Breast epithelium (tissue), 4 donors: Measurements from ENCODE around the gene HDAC4. TPM values are rescaled to one million over a fixed set of nuclear protein-coding genes. Genes with fewer than 3 reads are reported as not detected.
A peak's percentile ranks its signal among the peaks of the same experiment; 100 is the strongest.

Experiments used
- DNase-seq, 2 donors: peaks; one replicate each; pipeline ENCODE4 v3.0.0-alpha.2; 2019; ENCODE audit warnings: low spot score in 2 of 2
- H3K27ac ChIP-seq, 2 donors: fragments of 200-600 bp; sonication (generic) in 1 of 2; one replicate each; pipeline ENCODE4 v1.5.1; 2016 to 2019; ENCODE audit warnings: mild to moderate bottlenecking in 1 of 2
- H3K27me3 ChIP-seq, 2 donors: fragments of 200-600 bp; sonication (generic) in 1 of 2; one replicate each; pipeline versions ENCODE4 v1.5.1 to v1.6.0; 2017 to 2019; ENCODE audit warnings: control low read depth in 1 of 2, mild to moderate bottlenecking in 1 of 2
- H3K36me3 ChIP-seq: fragments of 200-600 bp; one replicate; pipeline ENCODE4 v1.5.1; 2019
- H3K4me1 ChIP-seq, 2 donors: fragments of 200-600 bp; sonication (generic); one replicate each; pipeline ENCODE4 v1.5.1; 2016 to 2019; ENCODE audit warnings: control low read depth in 1 of 2
- H3K4me3 ChIP-seq, 3 donors: fragments of 200-600 bp; sonication (generic); 1 replicate in 2 of 3; 2 replicates in 1 of 3; pipeline ENCODE4 v1.5.1; 2016 to 2019; ENCODE audit warnings: mild to moderate bottlenecking in 3 of 3, moderate library complexity in 2 of 3
- H3K9me3 ChIP-seq, 2 donors: fragments of 200-600 bp; sonication (generic) in 1 of 2; one replicate each; pipeline ENCODE4 v1.5.1; 2016 to 2019; ENCODE audit warnings: control low read depth in 1 of 2
- CTCF ChIP-seq, 3 donors: fragments of 450-650 bp; IDR thresholded peaks; one replicate each; pipeline ENCODE4 v1.5.1; 2016 to 2017; ENCODE audit warnings: antibody characterized with exemption in 3 of 3, mild to moderate bottlenecking in 3 of 3, moderate library complexity in 3 of 3
- POLR2A ChIP-seq: fragments of 450-650 bp; IDR thresholded peaks from one replicate; pipeline ENCODE4 v1.6.1; 2016; ENCODE audit warnings: antibody characterized with exemption, mild to moderate bottlenecking, moderate library complexity
- POLR2AphosphoS5 ChIP-seq, 3 donors: sonication (generic); formaldehyde crosslinking; IDR thresholded peaks; one replicate each; pipeline ENCODE4 v1.6.1; 2017; ENCODE audit warnings: antibody characterized with exemption in 3 of 3
- intact Hi-C: fragments of 100-400 bp; cut with DNase I; formaldehyde crosslinking; loops from one replicate; pipeline ENCODE4 v1.15.1; 2023; ENCODE audit warnings: low total_unique reads
- total RNA-seq, 3 donors: library from RNA; depleted of rRNA; stranded (reverse); fragments of >200 nt; gene quantifications; one replicate each; pipeline ENCODE4 v1.1.0, GENCODE V29; 2016

Gene HDAC4
- total RNA-seq, 3 donors from 2014 or later: 20.3 to 36.0 (median 32.8) TPM

DNA sequence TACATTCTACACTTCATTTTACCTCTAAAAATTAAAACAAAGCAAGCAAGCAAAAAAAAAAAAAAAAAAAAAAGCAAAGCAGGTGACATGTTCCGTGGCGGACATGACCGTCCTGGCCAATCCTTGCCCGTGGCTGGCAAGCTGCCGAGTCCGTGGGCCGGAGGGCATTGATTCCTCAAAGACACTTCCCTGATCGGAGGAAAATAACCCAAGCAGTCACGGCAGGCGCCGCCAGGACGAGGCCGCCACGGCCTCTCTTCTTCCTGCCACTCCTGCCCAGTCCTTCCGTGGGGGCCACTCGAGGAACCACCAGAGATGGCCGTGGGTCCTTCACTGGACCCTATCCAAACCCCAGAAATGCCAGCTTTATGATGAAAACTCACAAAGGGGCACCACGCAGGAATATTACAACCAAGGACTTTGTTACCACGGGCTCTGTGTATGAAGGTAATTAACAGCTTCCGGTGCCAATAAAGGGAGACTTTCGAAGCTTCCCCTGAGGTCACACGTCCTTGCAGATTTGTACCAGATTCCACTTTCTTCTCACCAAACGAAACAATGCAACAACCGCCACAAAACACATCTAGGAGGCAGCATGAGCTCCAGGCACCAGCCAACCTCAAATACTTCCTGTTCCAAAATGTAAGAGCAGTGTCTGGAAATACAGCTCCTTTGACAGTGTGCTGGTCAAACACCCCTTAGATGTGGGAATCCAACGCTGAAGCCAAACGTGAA lies 170.3 kb downstream of the HDAC4 start:
- H3K4me1 ChIP-seq: peaks cover 0 to 10% of the 10 kb centered on the region in 2 donors
- TF ChIP-seq POLR2A (no peak), POLR2AphosphoS5 (IDR thresholded peaks at IDR 0.05) (no peak), CTCF (IDR thresholded peaks at IDR 0.05) (no peak)
- no peaks in the 10 kb centered on the region for H3K9me3 ChIP-seq
- peak overlapping the region; percentile 69 to 72 for H3K27ac ChIP-seq
- H3K27me3 ChIP-seq: no peaks in the 10 kb centered on the region
- H3K4me3 ChIP-seq: peak overlapping the region in 2 of 3 donors; percentile 24 to 52
- DNase-seq: peak; percentile 59 to 72
- no peaks in the 10 kb centered on the region for H3K36me3 ChIP-seq
- intact Hi-C loops: no loop called here

DNA sequence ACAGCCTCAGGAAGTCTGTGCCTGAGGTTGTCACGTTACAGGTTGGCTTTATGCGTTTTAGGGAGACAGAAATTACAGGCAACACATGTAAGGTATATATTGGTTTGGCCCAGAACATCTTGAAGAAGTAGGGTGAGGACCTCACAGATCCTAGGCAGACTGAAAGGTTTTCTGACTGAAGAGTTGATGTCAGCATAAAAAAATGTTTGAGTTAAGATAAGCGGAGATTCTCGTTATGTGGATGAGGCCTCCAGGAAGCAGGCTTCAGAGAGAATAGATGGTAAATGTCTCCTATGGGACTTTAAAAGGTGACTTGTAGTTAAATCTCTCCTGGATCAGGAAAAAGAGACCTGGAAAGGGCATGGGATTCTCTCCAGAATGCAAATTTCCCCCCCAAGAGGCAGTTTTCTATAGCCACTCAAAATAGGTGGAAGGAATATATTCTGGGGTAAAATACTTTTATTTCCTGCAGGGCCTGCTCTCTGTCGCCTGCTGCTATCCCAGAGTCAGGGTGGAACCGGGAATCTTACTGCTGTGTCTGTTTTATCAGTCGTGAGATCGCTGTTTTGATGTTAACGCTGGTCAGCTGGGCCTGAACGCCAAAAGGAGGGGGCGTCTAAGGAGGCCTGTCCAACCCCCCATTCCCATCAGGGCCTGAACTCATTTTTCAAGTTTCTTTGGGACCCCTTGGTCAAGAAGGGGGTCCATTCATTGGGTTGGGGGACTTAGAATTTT lies 171.1 kb downstream of the HDAC4 start:
- no peak for TF ChIP-seq CTCF (IDR thresholded peaks at IDR 0.05)
- TF ChIP-seq POLR2A: no peak
- TF ChIP-seq POLR2AphosphoS5 (IDR thresholded peaks at IDR 0.05): no peak
- Histone ChIP-seq H3K27ac (peak overlapping the region in 1 of 2 donors; percentile 69), H3K36me3 (no peaks in the 10 kb centered on the region), H3K4me1 (peaks cover 0 to 12% of the 10 kb centered on the region in 2 donors), H3K4me3 (no peak overlapping the region), H3K27me3 (no peaks in the 10 kb centered on the region), H3K9me3 (no peaks in the 10 kb centered on the region)
- intact Hi-C loops: no loop called here
- no peak for DNase-seq

- H3K4me3 ChIP-seq: no peak overlapping the region
- H3K4me1 ChIP-seq: peaks cover 12% of the 10 kb centered on the region in 2 donors
- TF ChIP-seq POLR2A (no peak), POLR2AphosphoS5 (IDR thresholded peaks at IDR 0.05) (no peak)
- no peaks in the 10 kb centered on the region for H3K36me3 ChIP-seq
- no peaks in the 10 kb centered on the region for H3K9me3 ChIP-seq
- intact Hi-C loops: no loop called here
- H3K27me3 ChIP-seq: no peaks in the 10 kb centered on the region
- H3K27ac ChIP-seq: peak overlapping the region in 1 of 2 donors; percentile 57
- DNase-seq: no peak
These were observed 173.0 kb downstream of the HDAC4 start for GRCh38 chr2:239227661-239228371.

GRCh38 chr2:239226677-239227581 lies 173.9 kb downstream of the HDAC4 start:
- peaks cover 14 to 15% of the 10 kb centered on the region in 2 donors for H3K4me1 ChIP-seq
- H3K4me3 ChIP-seq: no peak overlapping the region
- H3K36me3 ChIP-seq: no peaks in the 10 kb centered on the region
- peak overlapping the region; percentile 50 to 57 for H3K27ac ChIP-seq
- H3K9me3 ChIP-seq: no peaks in the 10 kb centered on the region
- intact Hi-C loops: no loop called here
- no peaks in the 10 kb centered on the region for H3K27me3 ChIP-seq
- no peak for DNase-seq
- TF ChIP-seq POLR2AphosphoS5 (IDR thresholded peaks at IDR 0.05) (no peak), CTCF (IDR thresholded peaks at IDR 0.05) (no peak), POLR2A (no peak)
